Hippocampal formation (tissue), 2 donors: ENCODE results near the gene CTRB2.
A peak's percentile ranks its signal among the peaks of the same experiment; 100 is the strongest.
"Not testable (repeated sequence)": the region's sequence is repeated elsewhere in the genome, so short reads cannot be mapped to it uniquely, and the experiment has no call there.

ENCODE experiments used
- DNase-seq, 2 donors: peaks; one replicate each; lab custom pipeline; 2025; lab: John Stamatoyannopoulos, UW

Gene CTRB2

GRCh38 chr16:75242436-75243078 lies 35.6 kb upstream of the CTRB2 start:
- DNase-seq = not testable (repeated sequence)

GRCh38 chr16:75241955-75242354 lies 35.0 kb upstream of the CTRB2 start:
- DNase-seq = no peak

GRCh38 chr16:75241412-75241811 lies 34.5 kb upstream of the CTRB2 start:
- no peak for DNase-seq

- DNase-seq = not testable (repeated sequence)
These were observed 33.7 kb upstream of the CTRB2 start for GRCh38 chr16:75240633-75241032.

GRCh38 chr16:75239542-75240122 lies 32.7 kb upstream of the CTRB2 start:
- no peak for DNase-seq

- no peak for DNase-seq
These were observed 32.0 kb upstream of the CTRB2 start for GRCh38 chr16:75238853-75239541.

GRCh38 chr16:75238132-75238852 lies 31.3 kb upstream of the CTRB2 start:
- peak; percentile 78 to 95 for DNase-seq

- DNase-seq = no peak
These were observed 30.6 kb upstream of the CTRB2 start for GRCh38 chr16:75237398-75238131.

- DNase-seq = no peak
These were observed 29.9 kb upstream of the CTRB2 start for GRCh38 chr16:75236736-75237397.

GRCh38 chr16:75236232-75236631 lies 29.3 kb upstream of the CTRB2 start:
- DNase-seq = no peak

- no peak for DNase-seq
These were observed 28.8 kb upstream of the CTRB2 start for GRCh38 chr16:75235721-75236193.

- DNase-seq = peak in 1 of 2 donors; percentile 18
These were observed 28.1 kb upstream of the CTRB2 start for GRCh38 chr16:75234856-75235696.

GRCh38 chr16:75233611-75233938 lies 26.6 kb upstream of the CTRB2 start:
- DNase-seq = no peak

GRCh38 chr16:75231570-75231969 lies 24.6 kb upstream of the CTRB2 start:
- no peak for DNase-seq

GRCh38 chr16:75230471-75231110 lies 23.6 kb upstream of the CTRB2 start:
- DNase-seq = no peak

GRCh38 chr16:75229172-75230031 lies 22.4 kb upstream of the CTRB2 start:
- no peak for DNase-seq

- no peak for DNase-seq
These were observed 21.4 kb upstream of the CTRB2 start for GRCh38 chr16:75228143-75228976.
